22Rv1 (cell line): ENCODE measurements around the gene UBXN11.

Experiments
- CTCF ChIP-seq: fragments of 450-650 bp; IDR thresholded peaks from 2 replicates; pipeline ENCODE4 v1.5.1; 2017; ENCODE audit warnings: mild to moderate bottlenecking
- ZFX ChIP-seq: fragments of 450-650 bp; IDR thresholded peaks from 2 replicates; pipeline ENCODE4 v1.6.1; 2017; ENCODE audit warnings: antibody characterized with exemption, borderline replicate concordance

DNA sequence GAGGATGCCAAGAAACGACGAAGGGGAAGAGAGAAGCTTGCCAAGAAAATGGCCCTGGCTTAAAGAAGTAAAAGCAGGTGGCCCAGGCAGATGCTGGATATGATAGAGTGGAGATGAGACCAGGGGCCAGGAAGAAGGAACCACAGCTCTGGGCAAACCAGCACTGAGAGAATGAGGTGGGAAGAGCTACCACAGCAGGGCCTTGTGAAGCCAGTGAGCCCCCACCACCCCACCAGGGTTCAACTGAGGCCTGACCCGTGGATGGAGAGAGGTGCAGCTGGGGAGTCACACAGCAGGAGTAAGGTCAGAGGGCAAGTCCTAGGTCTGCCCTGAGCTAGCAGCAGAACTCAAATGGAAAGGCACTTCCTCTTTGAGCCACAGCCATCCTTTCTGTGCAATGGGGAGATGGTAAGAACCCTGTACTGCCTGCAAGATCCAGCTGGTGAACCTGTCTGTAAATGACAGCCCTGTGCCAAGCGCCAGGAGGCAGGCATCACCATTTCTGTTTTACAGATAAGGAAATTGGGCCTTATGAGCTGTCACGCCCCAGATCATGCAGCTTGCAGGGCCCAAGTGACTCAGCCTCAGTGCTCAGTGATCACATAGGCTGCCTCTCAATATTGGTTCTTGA, 18.0 kb downstream of the UBXN11 start:
- TF ChIP-seq CTCF: no peak
- no peak for TF ChIP-seq ZFX
